Measurements from ENCODE around the gene PVALB.

The PVALB gene

GRCh38 chr22:36852056-36852973, 35.5 kb upstream of the PVALB start:
- TF ChIP-seq EZH2phosphoT487 (IDR thresholded peaks at IDR 0.05; ENCODE audit: low read length): no peak
- TF ChIP-seq, protein P1, sequence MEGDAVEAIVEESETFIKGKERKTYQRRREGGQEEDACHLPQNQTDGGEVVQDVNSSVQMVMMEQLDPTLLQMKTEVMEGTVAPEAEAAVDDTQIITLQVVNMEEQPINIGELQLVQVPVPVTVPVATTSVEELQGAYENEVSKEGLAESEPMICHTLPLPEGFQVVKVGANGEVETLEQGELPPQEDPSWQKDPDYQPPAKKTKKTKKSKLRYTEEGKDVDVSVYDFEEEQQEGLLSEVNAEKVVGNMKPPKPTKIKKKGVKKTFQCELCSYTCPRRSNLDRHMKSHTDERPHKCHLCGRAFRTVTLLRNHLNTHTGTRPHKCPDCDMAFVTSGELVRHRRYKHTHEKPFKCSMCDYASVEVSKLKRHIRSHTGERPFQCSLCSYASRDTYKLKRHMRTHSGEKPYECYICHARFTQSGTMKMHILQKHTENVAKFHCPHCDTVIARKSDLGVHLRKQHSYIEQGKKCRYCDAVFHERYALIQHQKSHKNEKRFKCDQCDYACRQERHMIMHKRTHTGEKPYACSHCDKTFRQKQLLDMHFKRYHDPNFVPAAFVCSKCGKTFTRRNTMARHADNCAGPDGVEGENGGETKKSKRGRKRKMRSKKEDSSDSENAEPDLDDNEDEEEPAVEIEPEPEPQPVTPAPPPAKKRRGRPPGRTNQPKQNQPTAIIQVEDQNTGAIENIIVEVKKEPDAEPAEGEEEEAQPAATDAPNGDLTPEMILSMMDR (IDR thresholded peaks at IDR 0.05; ENCODE audit: low read length): no peak
- no peak for TF ChIP-seq EZH2 (optimal IDR thresholded peaks at IDR 0.05; ENCODE audit: low read depth, low read length)
- H4K20me1 ChIP-seq (ENCODE audit: insufficient read depth, low read length): no peaks in the 10 kb centered on the region
- no peak overlapping the region for H3K4me3 ChIP-seq (ENCODE audit: low read length)
- H3K36me3 ChIP-seq (replicated peaks; ENCODE audit: insufficient read depth, low read length): no peaks in the 10 kb centered on the region
- peaks cover 18% of the 10 kb centered on the region for H3K4me1 ChIP-seq (ENCODE audit: low read length)
- no peaks in the 10 kb centered on the region for H3K9me3 ChIP-seq (replicated peaks; ENCODE audit: insufficient read depth, low read length)
- DNase-seq: no peak
- 0 out of 2 replicates have a peak, but pooled peaks cover 16% of the 10 kb centered on the region for H3K27me3 ChIP-seq (replicated peaks; ENCODE audit: insufficient read depth, low read length)
- H3K4me2 ChIP-seq (ENCODE audit: low read depth, low read length): no peak overlapping the region
- H3K9me2 ChIP-seq (replicated peaks; ENCODE audit: insufficient read depth, low read length): no peaks in the 10 kb centered on the region
- no peaks in the 10 kb centered on the region for H3F3A ChIP-seq (ENCODE audit: insufficient read depth, low read length)
- peak overlapping the region; percentile 95; the same call in 1 of the 2 replicates for H2AFZ ChIP-seq (ENCODE audit: low read length)
- H3K9ac ChIP-seq (ENCODE audit: low read length): no peak overlapping the region
- no peak overlapping the region for H3K27ac ChIP-seq (ENCODE audit: low read length)
- no peaks in the 10 kb centered on the region for H3K79me2 ChIP-seq (ENCODE audit: low read length)

DNA sequence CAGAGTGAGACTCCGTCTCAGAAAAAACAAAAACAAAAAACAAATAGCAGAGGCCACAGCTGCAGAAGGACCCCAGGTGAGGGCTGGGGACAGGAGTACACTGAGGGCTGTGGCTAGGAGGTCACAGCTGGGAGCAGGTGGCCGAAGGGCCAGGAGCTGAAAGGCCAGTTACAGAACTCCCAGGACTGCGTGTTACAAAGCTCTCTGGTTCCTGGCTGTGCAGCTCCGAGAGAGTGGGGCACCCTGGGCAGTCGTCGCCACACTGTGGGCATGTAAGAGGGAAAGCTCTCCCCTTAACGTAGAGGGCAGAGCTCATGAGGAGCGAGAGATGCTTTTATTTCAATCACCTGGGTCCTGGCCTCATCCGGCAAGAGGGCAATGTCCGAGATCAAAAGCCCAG, 33.8 kb upstream of the PVALB start:
- H3K4me2 ChIP-seq (ENCODE audit: low read depth, low read length): no peak overlapping the region

GRCh38 chr22:36850056-36850455, 33.2 kb upstream of the PVALB start:
- Histone ChIP-seq H4K20me1 (ENCODE audit: insufficient read depth, low read length) (no peaks in the 10 kb centered on the region), H3K9ac (ENCODE audit: low read length) (no peak overlapping the region), H3K4me3 (ENCODE audit: low read length) (no peak overlapping the region), H3K4me2 (ENCODE audit: low read depth, low read length) (no peak overlapping the region), H3K27ac (ENCODE audit: low read length) (no peak overlapping the region), H3K79me2 (ENCODE audit: low read length) (no peaks in the 10 kb centered on the region), H3K36me3 (replicated peaks; ENCODE audit: insufficient read depth, low read length) (no peaks in the 10 kb centered on the region), H2AFZ (ENCODE audit: low read length) (no peak overlapping the region), H3K9me3 (replicated peaks; ENCODE audit: insufficient read depth, low read length) (no peaks in the 10 kb centered on the region), H3K4me1 (ENCODE audit: low read length) (peaks cover 3% of the 10 kb centered on the region; the same call in 1 of the 2 replicates), H3F3A (ENCODE audit: insufficient read depth, low read length) (no peaks in the 10 kb centered on the region), H3K27me3 (replicated peaks; ENCODE audit: insufficient read depth, low read length) (0 out of 2 replicates have a peak, but pooled peaks cover 17% of the 10 kb centered on the region), H3K9me2 (replicated peaks; ENCODE audit: insufficient read depth, low read length) (no peaks in the 10 kb centered on the region)
- TF ChIP-seq EZH2phosphoT487 (IDR thresholded peaks at IDR 0.05; ENCODE audit: low read length) (no peak), EZH2 (optimal IDR thresholded peaks at IDR 0.05; ENCODE audit: low read depth, low read length) (no peak)
- TF ChIP-seq, protein P1 (IDR thresholded peaks at IDR 0.05; ENCODE audit: low read length): no peak
- DNase-seq: no peak

More for the DNA sequence above, 33.8 kb upstream of the PVALB start:
- Histone ChIP-seq H3K79me2 (ENCODE audit: low read length) (no peaks in the 10 kb centered on the region), H3K9ac (ENCODE audit: low read length) (no peak overlapping the region), H3K9me3 (replicated peaks; ENCODE audit: insufficient read depth, low read length) (no peaks in the 10 kb centered on the region), H4K20me1 (ENCODE audit: insufficient read depth, low read length) (no peaks in the 10 kb centered on the region), H3K4me3 (ENCODE audit: low read length) (no peak overlapping the region), H3K4me1 (ENCODE audit: low read length) (peaks cover 5% of the 10 kb centered on the region; the same call in 1 of the 2 replicates), H2AFZ (ENCODE audit: low read length) (no peak overlapping the region), H3K27me3 (replicated peaks; ENCODE audit: insufficient read depth, low read length) (0 out of 2 replicates have a peak, but pooled peaks cover 17% of the 10 kb centered on the region), H3F3A (ENCODE audit: insufficient read depth, low read length) (no peaks in the 10 kb centered on the region), H3K9me2 (replicated peaks; ENCODE audit: insufficient read depth, low read length) (no peaks in the 10 kb centered on the region), H3K27ac (ENCODE audit: low read length) (no peak overlapping the region), H3K36me3 (replicated peaks; ENCODE audit: insufficient read depth, low read length) (no peaks in the 10 kb centered on the region)
- DNase-seq: no peak
- no peak for TF ChIP-seq EZH2phosphoT487 (IDR thresholded peaks at IDR 0.05; ENCODE audit: low read length)
- TF ChIP-seq EZH2 (optimal IDR thresholded peaks at IDR 0.05; ENCODE audit: low read depth, low read length): no peak
- TF ChIP-seq, protein P1 (IDR thresholded peaks at IDR 0.05; ENCODE audit: low read length): no peak
